Measurements from ENCODE around the gene ADAMTS14.

Gene ADAMTS14

DNA sequence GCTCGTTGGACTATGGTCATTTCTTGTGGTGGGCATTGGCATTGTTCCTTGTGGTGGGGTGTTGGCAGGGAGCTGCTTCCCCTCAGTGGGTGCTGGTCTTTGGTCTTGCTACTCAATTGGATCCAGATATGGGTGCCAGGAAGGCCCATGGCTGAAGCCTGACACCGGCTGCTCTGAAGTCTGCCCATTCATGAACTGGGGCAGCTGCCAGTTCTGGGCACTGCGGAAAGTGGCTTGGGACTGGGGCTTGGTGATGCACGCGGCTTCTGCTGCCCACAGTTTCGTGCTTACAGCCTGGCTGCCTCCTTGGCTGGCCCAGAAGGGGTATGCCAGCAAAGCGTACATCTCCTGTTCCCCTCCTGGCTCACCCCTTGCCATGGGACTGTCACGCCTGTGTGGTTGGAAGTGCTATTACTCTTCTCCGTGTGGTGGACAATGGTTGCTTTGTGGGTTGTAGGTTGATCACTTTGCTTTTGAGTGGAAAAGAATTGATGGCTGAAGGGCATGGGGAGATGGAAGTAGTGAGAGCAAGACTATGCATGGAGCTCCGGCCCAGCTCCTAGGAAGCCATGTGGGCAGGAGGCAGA lies 54.7 kb downstream of the ADAMTS14 start:
- DNase-seq (ENCODE audit: low read depth): no peak
- H3K4me3 ChIP-seq (ENCODE audit: low read depth, low read length): no peak overlapping the region
- TF ChIP-seq POLR2A (IDR thresholded peaks at IDR 0.05; ENCODE audit: extremely low read depth, insufficient read length) (no peak), MYC (IDR thresholded peaks at IDR 0.05; ENCODE audit: low read depth, low read length) (no peak), CTCF (IDR thresholded peaks at IDR 0.05; ENCODE audit: low read depth, low read length) (no peak)
- TF ChIP-seq, protein P1, sequence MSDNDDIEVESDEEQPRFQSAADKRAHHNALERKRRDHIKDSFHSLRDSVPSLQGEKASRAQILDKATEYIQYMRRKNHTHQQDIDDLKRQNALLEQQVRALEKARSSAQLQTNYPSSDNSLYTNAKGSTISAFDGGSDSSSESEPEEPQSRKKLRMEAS (IDR thresholded peaks at IDR 0.05; ENCODE audit: low read depth, low read length): no peak

DNA sequence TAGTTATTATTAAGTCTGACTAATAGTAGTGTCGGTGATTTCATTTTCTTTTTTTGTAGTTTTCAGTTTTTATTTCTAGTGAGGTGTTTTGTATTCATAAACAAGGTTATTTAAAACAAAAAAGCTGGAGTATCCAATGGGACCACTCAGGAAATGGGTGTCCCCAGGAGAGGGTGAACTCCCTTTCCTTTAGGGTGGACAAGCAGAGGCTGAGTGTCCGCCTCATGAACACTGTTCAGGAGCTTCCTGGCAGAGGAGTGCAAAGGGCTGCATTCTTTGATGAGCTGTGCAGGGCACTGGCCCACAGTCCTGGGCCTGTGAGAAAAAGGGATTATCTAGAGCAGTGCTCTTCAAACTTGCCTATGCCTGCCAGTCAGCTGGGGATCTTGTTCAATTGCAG lies 56.0 kb downstream of the ADAMTS14 start:
- no peak for DNase-seq (ENCODE audit: low read depth)
- TF ChIP-seq CTCF (IDR thresholded peaks at IDR 0.05; ENCODE audit: low read depth, low read length) (no peak), MYC (IDR thresholded peaks at IDR 0.05; ENCODE audit: low read depth, low read length) (no peak), POLR2A (IDR thresholded peaks at IDR 0.05; ENCODE audit: extremely low read depth, insufficient read length) (no peak)
- TF ChIP-seq, protein P1 (IDR thresholded peaks at IDR 0.05; ENCODE audit: low read depth, low read length): no peak
- H3K4me3 ChIP-seq (ENCODE audit: low read depth, low read length): no peak overlapping the region

DNA sequence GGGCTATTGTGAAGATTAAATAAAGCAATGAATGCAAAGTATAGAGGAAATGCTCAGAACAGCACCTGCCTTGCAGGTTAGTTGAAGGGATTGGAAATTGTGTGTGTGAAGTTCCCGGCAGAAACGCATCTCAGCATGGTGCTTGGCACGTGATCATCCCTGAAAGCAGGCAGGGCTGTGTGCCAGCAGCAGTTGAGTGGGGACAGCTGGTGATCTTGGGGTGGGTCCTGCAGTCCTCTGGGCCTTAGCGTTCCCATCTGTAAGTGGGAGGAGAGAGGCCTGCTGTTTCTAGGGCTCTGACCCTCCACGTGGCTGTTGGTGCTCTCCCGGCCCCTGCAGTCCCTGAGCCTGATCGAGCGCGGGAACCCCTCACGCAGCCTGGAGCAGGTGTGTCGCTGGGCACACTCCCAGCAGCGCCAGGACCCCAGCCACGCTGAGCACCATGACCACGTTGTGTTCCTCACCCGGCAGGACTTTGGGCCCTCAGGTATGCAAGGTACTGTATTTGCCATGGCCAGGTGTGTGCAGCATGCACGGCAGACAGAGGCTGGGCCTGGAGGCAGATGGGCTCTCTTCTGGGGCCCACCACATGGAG lies 57.6 kb downstream of the ADAMTS14 start:
- H3K4me3 ChIP-seq (ENCODE audit: low read depth, low read length): no peak overlapping the region
- TF ChIP-seq MYC (IDR thresholded peaks at IDR 0.05; ENCODE audit: low read depth, low read length) (no peak), POLR2A (IDR thresholded peaks at IDR 0.05; ENCODE audit: extremely low read depth, insufficient read length) (no peak), CTCF (IDR thresholded peaks at IDR 0.05; ENCODE audit: low read depth, low read length) (no peak)
- DNase-seq (ENCODE audit: low read depth): no peak

DNA sequence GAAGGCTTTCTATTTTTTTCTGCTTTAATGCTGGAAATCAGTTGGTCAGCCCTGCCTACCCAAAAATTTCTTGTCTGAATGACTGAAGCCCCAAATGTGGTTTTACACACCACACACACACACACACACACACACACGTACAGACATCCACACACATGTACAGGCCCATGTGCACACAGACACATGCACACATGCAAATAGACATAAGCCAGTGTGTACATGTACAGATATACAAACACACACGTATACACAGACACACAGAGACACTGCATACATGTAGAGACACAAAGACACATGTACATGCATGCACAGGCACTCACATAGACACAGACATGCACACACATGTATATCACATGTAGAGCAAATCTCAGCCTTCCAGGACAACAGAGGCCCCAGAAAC lies 58.6 kb downstream of the ADAMTS14 start:
- DNase-seq (ENCODE audit: low read depth): no peak
- no peak overlapping the region for H3K4me3 ChIP-seq (ENCODE audit: low read depth, low read length)
- TF ChIP-seq CTCF (IDR thresholded peaks at IDR 0.05; ENCODE audit: low read depth, low read length) (no peak), POLR2A (IDR thresholded peaks at IDR 0.05; ENCODE audit: extremely low read depth, insufficient read length) (no peak), MYC (IDR thresholded peaks at IDR 0.05; ENCODE audit: low read depth, low read length) (no peak)
- TF ChIP-seq, protein P1 (IDR thresholded peaks at IDR 0.05; ENCODE audit: low read depth, low read length): no peak

- no peak overlapping the region for H3K4me3 ChIP-seq (ENCODE audit: low read depth, low read length)
- TF ChIP-seq POLR2A (IDR thresholded peaks at IDR 0.05; ENCODE audit: extremely low read depth, insufficient read length): no peak
- TF ChIP-seq, protein P1 (IDR thresholded peaks at IDR 0.05; ENCODE audit: low read depth, low read length): no peak
- DNase-seq (ENCODE audit: low read depth): no peak
These were observed 60.3 kb downstream of the ADAMTS14 start for GRCh38 chr10:70732569-70732968.

GRCh38 chr10:70733051-70733450 lies 60.7 kb downstream of the ADAMTS14 start:
- TF ChIP-seq POLR2A (IDR thresholded peaks at IDR 0.05; ENCODE audit: extremely low read depth, insufficient read length) (no peak), CTCF (IDR thresholded peaks at IDR 0.05; ENCODE audit: low read depth, low read length) (no peak), MYC (IDR thresholded peaks at IDR 0.05; ENCODE audit: low read depth, low read length) (no peak)
- TF ChIP-seq, protein P1 (IDR thresholded peaks at IDR 0.05; ENCODE audit: low read depth, low read length): no peak
- DNase-seq (ENCODE audit: low read depth): no peak
- no peak overlapping the region for H3K4me3 ChIP-seq (ENCODE audit: low read depth, low read length)

Measured in NB4 (cell line).